Activated CD8-positive, alpha-beta T cell treated with anti-CD3 and anti-CD28 coated beads, Interleukin-2, amount 10 ng/mL, durations not matched to agents 7 days and 5 days (primary cell): Measurements from ENCODE around the gene RIMBP2. TPM values are rescaled to one million over a fixed set of nuclear protein-coding genes. Genes with fewer than 3 reads are reported as not detected.

Experiments
- ATAC-seq: fragments of 150-1000 bp; cut with Tn5 transposase; one replicate; pipeline ENCODE4 v1.10.0; 2021; ENCODE audit warnings: moderate library complexity
- CTCF ChIA-PET: fragments of 350-600 bp; sonication (Branson Sonifier 250); formaldehyde crosslinking; loops from one replicate; lab custom pipeline; 2021; ENCODE audit warnings: antibody characterized with exemption; lab: Charles Lee
- POLR2A ChIA-PET: fragments of 350-600 bp; sonication (Branson Sonifier 250); formaldehyde crosslinking; loops from one replicate; lab custom pipeline; 2021; ENCODE audit warnings: antibody characterized with exemption; lab: Charles Lee
- DNase-seq: peaks from one replicate; pipeline ENCODE4 v3.0.0-alpha.2; 2020
- H3K27ac Mint-ChIP-seq: one replicate; pipeline ENCODE4 v1.8.0; 2021; ENCODE audit warnings: mild to moderate bottlenecking, mixed read lengths
- H3K27me3 Mint-ChIP-seq: one replicate; pipeline ENCODE4 v1.8.0; 2021; ENCODE audit warnings: low read depth, mixed read lengths
- H3K36me3 Mint-ChIP-seq: one replicate; pipeline ENCODE4 v1.8.0; 2021; ENCODE audit warnings: low read depth, mixed read lengths
- H3K4me1 Mint-ChIP-seq: one replicate; pipeline ENCODE4 v1.8.0; 2021; ENCODE audit warnings: low read depth, mixed read lengths
- H3K4me3 Mint-ChIP-seq: one replicate; pipeline ENCODE4 v1.8.0; 2021; ENCODE audit warnings: mild to moderate bottlenecking, mixed read lengths
- H3K9me3 Mint-ChIP-seq: one replicate; pipeline ENCODE4 v1.8.0; 2022; ENCODE audit warnings: mixed read lengths; ENCODE audit not compliant: insufficient read depth
- total RNA-seq, 2 experiments: library from RNA; stranded (reverse); gene quantifications; one replicate each; pipeline ENCODE4 v1.2.3, GENCODE V29; 2021

RIMBP2 gene
- total RNA-seq, 2 experiments from 2014 or later: not detected

GRCh38 chr12:130669205-130669557 is 46.9 kb downstream of the RIMBP2 start:
- H3K36me3 Mint-ChIP-seq: no peaks in the 10 kb centered on the region
- no peak for DNase-seq
- no peaks in the 10 kb centered on the region for H3K9me3 Mint-ChIP-seq
- H3K4me3 Mint-ChIP-seq: no peak overlapping the region
- CTCF ChIA-PET: no interaction called here
- H3K27me3 Mint-ChIP-seq: no peaks in the 10 kb centered on the region
- no peaks in the 10 kb centered on the region for H3K4me1 Mint-ChIP-seq
- no peak for ATAC-seq
- POLR2A ChIA-PET: no interaction called here
- H3K27ac Mint-ChIP-seq: no peak overlapping the region

- POLR2A ChIA-PET: no interaction called here
- Mint-ChIP-seq H3K36me3 (no peaks in the 10 kb centered on the region), H3K4me3 (no peak overlapping the region), H3K27ac (no peak overlapping the region), H3K9me3 (no peaks in the 10 kb centered on the region), H3K27me3 (no peaks in the 10 kb centered on the region), H3K4me1 (no peaks in the 10 kb centered on the region)
- CTCF ChIA-PET: no interaction called here
- no peak for DNase-seq
- no peak for ATAC-seq
Measured at GRCh38 chr12:130668286-130669204, 47.6 kb downstream of the RIMBP2 start.

- no peaks in the 10 kb centered on the region for H3K27me3 Mint-ChIP-seq
- POLR2A ChIA-PET: no interaction called here
- no peak overlapping the region for H3K4me3 Mint-ChIP-seq
- ATAC-seq (no peak), DNase-seq (no peak)
- H3K4me1 Mint-ChIP-seq: no peaks in the 10 kb centered on the region
- no peaks in the 10 kb centered on the region for H3K9me3 Mint-ChIP-seq
- CTCF ChIA-PET: no interaction called here
- H3K36me3 Mint-ChIP-seq: no peaks in the 10 kb centered on the region
- no peak overlapping the region for H3K27ac Mint-ChIP-seq
Measured at GRCh38 chr12:130667421-130667960, 48.6 kb downstream of the RIMBP2 start.

GRCh38 chr12:130666645-130667044 is 49.5 kb downstream of the RIMBP2 start:
- CTCF ChIA-PET: no interaction called here
- POLR2A ChIA-PET: no interaction called here

GRCh38 chr12:130665753-130666152 is 50.3 kb downstream of the RIMBP2 start:
- DNase-seq (no peak), ATAC-seq (no peak)
- ChIA-PET POLR2A (no interaction called here), CTCF (no interaction called here)
- Mint-ChIP-seq H3K27ac (no peak overlapping the region), H3K9me3 (no peaks in the 10 kb centered on the region), H3K36me3 (no peaks in the 10 kb centered on the region), H3K4me1 (no peaks in the 10 kb centered on the region), H3K4me3 (no peak overlapping the region), H3K27me3 (no peaks in the 10 kb centered on the region)

More at GRCh38 chr12:130666645-130667044, 49.5 kb downstream of the RIMBP2 start:
- H3K9me3 Mint-ChIP-seq: no peaks in the 10 kb centered on the region
- H3K4me1 Mint-ChIP-seq: no peaks in the 10 kb centered on the region
- ATAC-seq (no peak), DNase-seq (no peak)
- no peaks in the 10 kb centered on the region for H3K27me3 Mint-ChIP-seq
- no peak overlapping the region for H3K4me3 Mint-ChIP-seq
- H3K27ac Mint-ChIP-seq: no peak overlapping the region
- no peaks in the 10 kb centered on the region for H3K36me3 Mint-ChIP-seq

GRCh38 chr12:130664772-130665171 is 51.3 kb downstream of the RIMBP2 start:
- Mint-ChIP-seq H3K4me1 (no peaks in the 10 kb centered on the region), H3K27ac (no peak overlapping the region), H3K4me3 (no peak overlapping the region), H3K9me3 (no peaks in the 10 kb centered on the region), H3K27me3 (no peaks in the 10 kb centered on the region), H3K36me3 (no peaks in the 10 kb centered on the region)
- ChIA-PET CTCF (no interaction called here), POLR2A (no interaction called here)
- DNase-seq (no peak), ATAC-seq (no peak)

GRCh38 chr12:130664252-130664651 is 51.8 kb downstream of the RIMBP2 start:
- no peaks in the 10 kb centered on the region for H3K4me1 Mint-ChIP-seq
- H3K27me3 Mint-ChIP-seq: no peaks in the 10 kb centered on the region
- no peak overlapping the region for H3K27ac Mint-ChIP-seq
- no peaks in the 10 kb centered on the region for H3K9me3 Mint-ChIP-seq
- no peak for ATAC-seq
- H3K36me3 Mint-ChIP-seq: no peaks in the 10 kb centered on the region
- ChIA-PET CTCF (no interaction called here), POLR2A (no interaction called here)
- no peak for DNase-seq
- no peak overlapping the region for H3K4me3 Mint-ChIP-seq

- no peaks in the 10 kb centered on the region for H3K36me3 Mint-ChIP-seq
- POLR2A ChIA-PET: no interaction called here
- H3K4me1 Mint-ChIP-seq: no peaks in the 10 kb centered on the region
- H3K27me3 Mint-ChIP-seq: no peaks in the 10 kb centered on the region
- CTCF ChIA-PET: no interaction called here
- H3K4me3 Mint-ChIP-seq: no peak overlapping the region
- ATAC-seq (no peak), DNase-seq (no peak)
- H3K9me3 Mint-ChIP-seq: no peaks in the 10 kb centered on the region
- no peak overlapping the region for H3K27ac Mint-ChIP-seq
Measured at GRCh38 chr12:130663514-130663913, 52.6 kb downstream of the RIMBP2 start.

- Mint-ChIP-seq H3K4me1 (no peaks in the 10 kb centered on the region), H3K4me3 (no peak overlapping the region), H3K27me3 (no peaks in the 10 kb centered on the region), H3K36me3 (no peaks in the 10 kb centered on the region), H3K9me3 (no peaks in the 10 kb centered on the region), H3K27ac (no peak overlapping the region)
- ChIA-PET CTCF (no interaction called here), POLR2A (no interaction called here)
- no peak for DNase-seq
- no peak for ATAC-seq
Measured at GRCh38 chr12:130661486-130662255, 54.4 kb downstream of the RIMBP2 start.

- no peaks in the 10 kb centered on the region for H3K9me3 Mint-ChIP-seq
- ChIA-PET POLR2A (no interaction called here), CTCF (no interaction called here)
- no peak for ATAC-seq
- no peak overlapping the region for H3K27ac Mint-ChIP-seq
- H3K4me3 Mint-ChIP-seq: no peak overlapping the region
- no peaks in the 10 kb centered on the region for H3K27me3 Mint-ChIP-seq
- H3K4me1 Mint-ChIP-seq: no peaks in the 10 kb centered on the region
- no peak for DNase-seq
- H3K36me3 Mint-ChIP-seq: no peaks in the 10 kb centered on the region
Measured at GRCh38 chr12:130661059-130661458, 55.0 kb downstream of the RIMBP2 start.

GRCh38 chr12:130658145-130658911 is 57.8 kb downstream of the RIMBP2 start:
- ATAC-seq: no peak
- H3K9me3 Mint-ChIP-seq: no peaks in the 10 kb centered on the region

More at GRCh38 chr12:130658145-130658911, 57.8 kb downstream of the RIMBP2 start:
- Mint-ChIP-seq H3K36me3 (no peaks in the 10 kb centered on the region), H3K4me3 (no peak overlapping the region), H3K27ac (no peak overlapping the region), H3K27me3 (no peaks in the 10 kb centered on the region), H3K4me1 (no peaks in the 10 kb centered on the region)
- POLR2A ChIA-PET: no interaction called here
- CTCF ChIA-PET: no interaction called here
- no peak for DNase-seq
